Cardiac muscle cell (in vitro differentiated cells and primary cell): Measurements from ENCODE around the gene TSC22D4. TPM values are rescaled to one million over a fixed set of nuclear protein-coding genes. Genes with fewer than 3 reads are reported as not detected.
"Not testable (repeated sequence)": the region's sequence is repeated elsewhere in the genome, so short reads cannot be mapped to it uniquely, and the experiment has no call there.

Experiments
- DNase-seq, 2 donors: peaks; one replicate each; pipeline versions ENCODE4 v3.0.0 to v3.0.0-alpha.2; 2010 to 2017; ENCODE audit warnings: low read depth in 1 of 2, low spot score in 1 of 2
- H3K27ac ChIP-seq: fragments of 200-600 bp; sonication (generic); 2 replicates; pipeline ENCODE4 v1.5.1; 2016
- H3K27me3 ChIP-seq: fragments of 200-600 bp; sonication (generic); 2 replicates; pipeline ENCODE4 v1.6.0; 2016; ENCODE audit warnings: control low read depth
- H3K36me3 ChIP-seq: fragments of 200-600 bp; sonication (generic); 2 replicates; pipeline ENCODE4 v1.5.1; 2016; ENCODE audit warnings: control low read depth
- H3K4me1 ChIP-seq: fragments of 200-600 bp; sonication (generic); 2 replicates; pipeline ENCODE4 v1.8.1; 2017; ENCODE audit warnings: low read depth, mild to moderate bottlenecking, mixed run types
- H3K4me3 ChIP-seq: fragments of 200-600 bp; sonication (generic); 2 replicates; pipeline ENCODE4 v1.5.1; 2016; ENCODE audit warnings: mild to moderate bottlenecking
- H3K9me3 ChIP-seq: fragments of 200-600 bp; sonication (generic); 2 replicates; pipeline ENCODE4 v1.5.1; 2017; ENCODE audit warnings: low read depth, mild to moderate bottlenecking, control low read depth
- CTCF ChIP-seq: IDR thresholded peaks from 2 replicates; pipeline ENCODE4 v1.5.1; 2012; ENCODE audit warnings: low read depth, mild to moderate bottlenecking, low read length
- polyA plus RNA-seq: library from polyadenylated mRNA; unstranded; fragments of >200 nt; fragmentation: Nextera tagmentation; extraction: Ambion mirVana; gene quantifications from 2 replicates; pipeline ENCODE4 v1.2.1, GENCODE V29; 2016
- total RNA-seq: library from RNA; depleted of rRNA; stranded (reverse); fragments of >200 nt; gene quantifications from 2 replicates; pipeline ENCODE4 v1.2.3, GENCODE V29; 2016

TSC22D4 gene
- total and polyA plus RNA-seq, 2 experiments from 2014 or later = 91.9 to 133 TPM

GRCh38 chr7:100452513-100452912, 26.5 kb downstream of the TSC22D4 start:
- Histone ChIP-seq H3K27me3 (no peaks in the 10 kb centered on the region), H3K4me1 (no peaks in the 10 kb centered on the region), H3K4me3 (no peak overlapping the region), H3K27ac (no peak overlapping the region), H3K9me3 (no peaks in the 10 kb centered on the region), H3K36me3 (no peaks in the 10 kb centered on the region)
- no peak for TF ChIP-seq CTCF
- DNase-seq = no peak

DNA sequence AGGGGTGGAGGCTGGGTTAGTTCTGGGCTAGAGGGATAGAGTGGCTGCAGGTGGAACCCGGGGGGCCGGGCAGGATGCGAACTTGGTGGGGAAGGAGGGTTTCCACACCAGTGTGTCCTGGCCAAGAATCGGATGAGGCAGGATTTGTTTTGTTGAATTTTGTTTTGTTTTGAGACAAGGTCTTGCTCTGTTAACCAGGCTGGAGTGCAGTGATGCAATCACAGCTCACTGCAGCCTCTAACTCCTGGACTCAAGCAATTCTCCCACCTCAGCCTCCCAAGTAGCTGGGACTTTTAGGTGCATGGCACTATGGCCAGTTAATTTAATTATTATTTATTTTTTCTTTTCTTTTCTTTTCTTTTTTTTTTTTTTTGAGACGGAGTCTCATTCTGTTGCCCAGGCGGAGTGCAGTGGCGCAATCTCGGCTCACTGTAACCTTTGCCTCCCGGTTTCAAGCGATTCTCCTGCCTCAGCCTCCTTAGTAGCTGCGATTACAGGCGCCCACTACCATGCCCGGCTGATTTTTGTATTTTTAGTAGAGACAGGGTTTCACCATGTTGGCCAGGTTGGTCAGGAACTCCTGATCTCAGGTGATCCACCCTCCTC, 29.7 kb downstream of the TSC22D4 start:
- no peaks in the 10 kb centered on the region for H3K36me3 ChIP-seq
- peaks cover 2% of the 10 kb centered on the region for H3K4me1 ChIP-seq
- no peaks in the 10 kb centered on the region for H3K27me3 ChIP-seq
- no peak overlapping the region for H3K4me3 ChIP-seq
- no peak for TF ChIP-seq CTCF
- H3K9me3 ChIP-seq = no peaks in the 10 kb centered on the region
- H3K27ac ChIP-seq = no peak overlapping the region
- DNase-seq = no peak

- not testable (repeated sequence) for H3K27me3 ChIP-seq, H3K36me3 ChIP-seq, H3K27ac ChIP-seq, DNase-seq, H3K4me3 ChIP-seq, H3K9me3 ChIP-seq, H3K4me1 ChIP-seq
These were observed 31.7 kb downstream of the TSC22D4 start for GRCh38 chr7:100447363-100447762.

DNA sequence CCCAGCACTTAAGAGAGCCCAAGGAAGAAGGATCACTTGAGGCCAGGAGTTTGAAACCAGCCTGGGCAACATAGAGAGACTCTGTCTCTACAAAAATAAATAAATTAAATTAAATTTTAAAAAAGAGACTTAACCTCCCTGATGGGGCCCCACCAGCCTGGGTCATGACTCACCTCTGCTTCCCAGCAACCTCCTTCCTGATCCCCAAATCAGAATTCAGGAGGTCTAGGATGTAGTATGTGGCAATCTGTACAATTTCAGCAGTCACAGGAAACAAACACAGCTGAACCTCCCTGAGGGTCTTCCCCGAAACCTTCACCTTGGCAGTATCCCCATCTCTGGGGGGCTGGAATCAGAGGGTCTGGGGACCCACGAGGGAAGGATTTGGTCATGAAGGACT, 33.0 kb downstream of the TSC22D4 start:
- H3K4me3 ChIP-seq = no peak overlapping the region
- peaks cover 2% of the 10 kb centered on the region for H3K4me1 ChIP-seq
- no peaks in the 10 kb centered on the region for H3K27me3 ChIP-seq
- peak in 1 of 2 donors; percentile 62 for DNase-seq
- no peak overlapping the region for H3K27ac ChIP-seq
- H3K36me3 ChIP-seq = no peaks in the 10 kb centered on the region
- TF ChIP-seq CTCF = no peak
- no peaks in the 10 kb centered on the region for H3K9me3 ChIP-seq

GRCh38 chr7:100444311-100445278, 34.4 kb downstream of the TSC22D4 start:
- TF ChIP-seq CTCF = no peak
- H3K4me3 ChIP-seq = no peak overlapping the region
- H3K9me3 ChIP-seq = no peaks in the 10 kb centered on the region
- H3K4me1 ChIP-seq = peaks cover 2% of the 10 kb centered on the region
- no peaks in the 10 kb centered on the region for H3K36me3 ChIP-seq
- no peaks in the 10 kb centered on the region for H3K27me3 ChIP-seq
- peak in 1 of 2 donors; percentile 72 for DNase-seq
- H3K27ac ChIP-seq = peak overlapping the region; percentile 64
